GM23338 (cell line): Measurements from ENCODE around the gene ANKUB1.

Source experiments
- CREB1 ChIP-seq: fragments of 250-450 bp; sonication (Bioruptor Pico); IDR thresholded peaks from 2 replicates; pipeline ENCODE4 v1.5.0; 2020; ENCODE audit warnings: low read depth, mild to moderate bottlenecking, moderate library complexity
- CTCF ChIP-seq, 2 experiments: fragments of 200-600 bp in 1 of 2; sonication (generic) in 1 of 2; conservative IDR thresholded peaks; 2 replicates each; pipeline versions ENCODE4 v1.5.1 to v1.6.1; 2016 to 2017; ENCODE audit warnings: antibody characterized with exemption in 2 of 2, low read depth in 2 of 2, mild to moderate bottlenecking in 2 of 2, moderate library complexity in 1 of 2
- ETS1 ChIP-seq: IDR thresholded peaks from 2 replicates; pipeline ENCODE4 v1.6.1; 2016; ENCODE audit warnings: antibody characterized with exemption
- EZH2 ChIP-seq: fragments of 200-600 bp; sonication (generic); IDR thresholded peaks from one replicate; pipeline ENCODE4 v1.8.0; 2017; ENCODE audit warnings: antibody characterized with exemption, mild to moderate bottlenecking, low read depth; ENCODE audit not compliant: unreplicated experiment
- EZH2phosphoT487 ChIP-seq: fragments of 200-600 bp; sonication (generic); IDR thresholded peaks from one replicate; pipeline ENCODE4 v1.8.1; 2018; ENCODE audit warnings: antibody characterized with exemption; ENCODE audit not compliant: unreplicated experiment
- JUNB ChIP-seq: IDR thresholded peaks from one replicate; pipeline ENCODE4 v1.6.1; 2016; ENCODE audit warnings: antibody characterized with exemption; ENCODE audit not compliant: unreplicated experiment
- NANOG ChIP-seq: IDR thresholded peaks from 2 replicates; pipeline ENCODE4 v1.6.1; 2016; ENCODE audit warnings: antibody characterized with exemption, borderline replicate concordance
- POLR2AphosphoS5 ChIP-seq: IDR thresholded peaks from 2 replicates; pipeline ENCODE4 v1.6.1; 2016; ENCODE audit warnings: antibody characterized with exemption, low read depth
- REST ChIP-seq: IDR thresholded peaks from one replicate; pipeline ENCODE4 v1.6.1; 2018; ENCODE audit warnings: antibody characterized with exemption; ENCODE audit not compliant: unreplicated experiment
- STAT1 ChIP-seq: IDR thresholded peaks from one replicate; pipeline ENCODE4 v1.6.1; 2016; ENCODE audit warnings: antibody characterized with exemption; ENCODE audit not compliant: unreplicated experiment
- ZNF331 ChIP-seq: fragments of 250-450 bp; sonication (Bioruptor Pico); IDR thresholded peaks from 2 replicates; pipeline ENCODE4 v1.5.0; 2020; ENCODE audit warnings: low read depth, mild to moderate bottlenecking, moderate library complexity

GRCh38 chr3:149790698-149791097, 1.7 kb downstream of the ANKUB1 start:
- TF ChIP-seq JUNB (no peak), POLR2AphosphoS5 (no peak), CTCF (conservative IDR thresholded peaks at IDR 0.05; ENCODE audit: low read depth in 2 of 2) (no peak), EZH2 (no peak), ETS1 (no peak), EZH2phosphoT487 (no peak), REST (no peak), CREB1 (CRISPR knock-in tag) (no peak), NANOG (no peak), ZNF331 (CRISPR knock-in tag) (no peak), STAT1 (no peak)
